ENCODE results near the gene ANKRD22. TPM values are rescaled to one million over a fixed set of nuclear protein-coding genes. Genes with fewer than 3 reads are reported as not detected.

ANKRD22 gene
- total RNA-seq, 1 donor from 2014 or later: not detected

DNA sequence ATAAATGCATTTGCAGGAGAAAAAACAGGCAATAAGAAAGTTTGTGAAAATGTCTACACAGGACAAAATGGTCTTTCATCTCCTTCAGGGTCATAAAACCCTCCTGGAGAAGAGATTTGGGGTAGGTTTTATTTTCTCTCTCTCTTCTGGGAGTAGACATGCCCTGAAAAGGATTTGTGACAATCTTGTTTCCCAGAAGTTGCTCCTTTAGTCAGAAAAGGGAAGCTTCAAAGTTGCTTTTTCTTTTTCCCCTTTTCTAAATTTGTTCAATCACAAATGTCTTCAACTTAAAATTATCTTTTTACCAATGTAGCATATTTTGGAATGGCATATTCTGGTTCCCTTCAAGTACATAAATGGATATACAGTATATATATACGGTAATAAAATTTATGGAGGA is 9.4 kb upstream of the ANKRD22 start:
- H3K27ac Mint-ChIP-seq (ENCODE audit: unreplicated experiment): no peak overlapping the region
- H3K4me1 Mint-ChIP-seq: no peaks in the 10 kb centered on the region
- no peak overlapping the region for H3K4me3 Mint-ChIP-seq
- H3K9me3 Mint-ChIP-seq: no peaks in the 10 kb centered on the region
- H3K36me3 Mint-ChIP-seq (ENCODE audit: low read depth): no peaks in the 10 kb centered on the region
- DNase-seq (ENCODE audit: low read depth, low spot score): no peak
- H3K27me3 Mint-ChIP-seq (ENCODE audit: low read depth): no peaks in the 10 kb centered on the region
- TF ChIP-seq, protein P1, sequence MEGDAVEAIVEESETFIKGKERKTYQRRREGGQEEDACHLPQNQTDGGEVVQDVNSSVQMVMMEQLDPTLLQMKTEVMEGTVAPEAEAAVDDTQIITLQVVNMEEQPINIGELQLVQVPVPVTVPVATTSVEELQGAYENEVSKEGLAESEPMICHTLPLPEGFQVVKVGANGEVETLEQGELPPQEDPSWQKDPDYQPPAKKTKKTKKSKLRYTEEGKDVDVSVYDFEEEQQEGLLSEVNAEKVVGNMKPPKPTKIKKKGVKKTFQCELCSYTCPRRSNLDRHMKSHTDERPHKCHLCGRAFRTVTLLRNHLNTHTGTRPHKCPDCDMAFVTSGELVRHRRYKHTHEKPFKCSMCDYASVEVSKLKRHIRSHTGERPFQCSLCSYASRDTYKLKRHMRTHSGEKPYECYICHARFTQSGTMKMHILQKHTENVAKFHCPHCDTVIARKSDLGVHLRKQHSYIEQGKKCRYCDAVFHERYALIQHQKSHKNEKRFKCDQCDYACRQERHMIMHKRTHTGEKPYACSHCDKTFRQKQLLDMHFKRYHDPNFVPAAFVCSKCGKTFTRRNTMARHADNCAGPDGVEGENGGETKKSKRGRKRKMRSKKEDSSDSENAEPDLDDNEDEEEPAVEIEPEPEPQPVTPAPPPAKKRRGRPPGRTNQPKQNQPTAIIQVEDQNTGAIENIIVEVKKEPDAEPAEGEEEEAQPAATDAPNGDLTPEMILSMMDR (conservative IDR thresholded peaks at IDR 0.05): no peak

DNA sequence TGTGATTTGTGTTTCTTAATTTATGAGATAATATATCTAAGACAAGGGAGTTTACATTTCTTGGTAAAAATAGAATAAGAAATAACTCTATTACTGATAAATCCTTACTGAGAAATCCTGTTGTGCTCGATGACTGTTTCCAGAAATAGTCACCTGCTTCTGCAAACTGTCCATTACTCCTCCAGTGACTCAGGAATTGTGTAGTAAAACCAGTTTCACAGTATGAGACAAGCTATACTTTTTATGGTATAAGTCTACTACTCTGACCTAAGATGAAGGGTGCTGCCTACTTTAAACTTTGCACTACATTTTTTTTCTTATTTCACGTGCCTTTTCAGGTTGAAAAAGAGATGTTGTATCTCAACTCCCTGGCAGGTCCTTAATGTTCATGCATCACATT is 6.8 kb upstream of the ANKRD22 start:
- H3K4me3 Mint-ChIP-seq: no peak overlapping the region
- no peaks in the 10 kb centered on the region for H3K9me3 Mint-ChIP-seq
- no peak overlapping the region for H3K27ac Mint-ChIP-seq (ENCODE audit: unreplicated experiment)
- no peaks in the 10 kb centered on the region for H3K27me3 Mint-ChIP-seq (ENCODE audit: low read depth)
- H3K36me3 Mint-ChIP-seq (ENCODE audit: low read depth): no peaks in the 10 kb centered on the region
- DNase-seq (ENCODE audit: low read depth, low spot score): no peak
- TF ChIP-seq, protein P1 (conservative IDR thresholded peaks at IDR 0.05): no peak
- H3K4me1 Mint-ChIP-seq: peaks cover 2% of the 10 kb centered on the region

DNA sequence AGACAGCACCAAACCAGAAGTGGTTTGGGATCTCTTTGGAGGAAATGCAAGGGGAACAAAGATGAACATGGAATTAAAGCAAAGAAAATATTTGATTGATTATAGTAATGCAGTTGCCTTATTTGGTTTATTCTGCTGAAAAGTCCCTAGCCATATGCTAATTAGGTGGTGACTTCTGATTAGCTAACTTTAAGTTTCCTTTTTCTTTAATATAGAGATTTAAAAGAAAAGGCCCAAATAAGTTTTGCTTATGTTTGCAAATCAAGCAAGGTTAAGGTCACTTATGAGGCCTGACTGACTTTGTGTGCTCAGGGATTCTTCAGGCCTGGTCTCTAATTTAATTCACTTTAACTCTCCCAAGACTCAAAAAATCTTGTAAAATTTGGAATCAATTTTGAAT is 6.2 kb upstream of the ANKRD22 start:
- no peak overlapping the region for H3K4me3 Mint-ChIP-seq
- no peaks in the 10 kb centered on the region for H3K9me3 Mint-ChIP-seq
- no peaks in the 10 kb centered on the region for H3K27me3 Mint-ChIP-seq (ENCODE audit: low read depth)
- TF ChIP-seq, protein P1 (conservative IDR thresholded peaks at IDR 0.05): no peak
- H3K36me3 Mint-ChIP-seq (ENCODE audit: low read depth): no peaks in the 10 kb centered on the region
- no peak for DNase-seq (ENCODE audit: low read depth, low spot score)
- H3K4me1 Mint-ChIP-seq: peaks cover 5% of the 10 kb centered on the region
- no peak overlapping the region for H3K27ac Mint-ChIP-seq (ENCODE audit: unreplicated experiment)

DNA sequence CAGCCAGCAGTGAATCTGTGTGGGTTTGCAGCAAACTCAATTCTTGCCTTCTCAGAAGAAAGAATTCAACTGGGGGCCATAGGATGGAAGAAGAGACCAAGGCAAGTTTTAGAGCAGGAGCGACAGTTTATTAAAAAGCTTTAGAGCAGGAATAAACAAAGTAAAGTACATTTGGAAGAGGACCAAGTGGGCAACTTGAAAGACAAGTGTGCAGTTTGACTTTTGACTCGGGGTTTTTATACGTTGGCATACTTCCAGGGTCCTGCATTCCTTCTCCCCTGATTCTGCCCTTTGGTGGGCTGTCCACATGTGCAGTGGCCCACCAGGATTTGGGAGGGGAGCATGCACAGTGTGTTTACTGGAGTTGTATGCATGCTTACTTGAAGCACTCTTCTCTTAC is 3.0 kb upstream of the ANKRD22 start:
- H3K9me3 Mint-ChIP-seq: no peaks in the 10 kb centered on the region
- H3K4me3 Mint-ChIP-seq: no peak overlapping the region
- TF ChIP-seq, protein P1 (conservative IDR thresholded peaks at IDR 0.05): no peak
- no peak overlapping the region for H3K27ac Mint-ChIP-seq (ENCODE audit: unreplicated experiment)
- no peaks in the 10 kb centered on the region for H3K36me3 Mint-ChIP-seq (ENCODE audit: low read depth)
- H3K4me1 Mint-ChIP-seq: peaks cover 5% of the 10 kb centered on the region
- no peak for DNase-seq (ENCODE audit: low read depth, low spot score)
- no peaks in the 10 kb centered on the region for H3K27me3 Mint-ChIP-seq (ENCODE audit: low read depth)

DNA sequence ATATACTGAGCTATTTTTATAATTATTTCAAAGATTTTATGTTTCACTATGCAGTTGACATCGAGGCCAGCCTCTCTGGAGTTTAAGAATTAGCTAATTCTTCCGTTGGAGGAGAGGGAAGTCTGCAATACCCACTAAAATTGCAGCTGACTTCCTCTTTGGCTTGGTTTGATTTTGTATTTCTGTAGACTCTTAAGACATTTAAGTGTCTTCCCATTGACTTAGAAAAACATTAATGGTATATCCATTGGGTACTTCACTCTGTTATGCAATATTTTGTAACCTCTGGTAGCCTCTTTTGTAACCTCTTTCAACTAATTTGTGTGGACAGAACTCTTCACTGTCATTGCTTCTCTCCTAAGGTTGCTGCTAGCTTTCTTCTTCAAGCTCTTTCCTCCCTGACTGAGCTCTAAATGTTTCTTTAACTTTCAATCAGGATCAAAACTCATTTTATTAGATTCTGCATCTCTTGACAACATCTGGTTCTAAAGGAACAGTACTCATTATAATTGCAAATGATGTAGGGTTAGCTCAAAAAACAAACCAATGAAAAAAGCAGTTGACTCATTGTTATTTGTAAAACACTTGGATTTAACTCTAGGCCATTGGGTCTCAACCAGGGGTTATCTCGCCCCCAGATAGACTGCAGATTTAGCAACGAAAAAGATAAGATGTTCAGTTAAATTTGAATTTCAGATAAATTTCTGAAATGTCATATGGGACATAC is 1.7 kb upstream of the ANKRD22 start:
- DNase-seq (ENCODE audit: low read depth, low spot score): no peak
- Mint-ChIP-seq H3K4me3 (no peak overlapping the region), H3K4me1 (peaks cover 5% of the 10 kb centered on the region), H3K27ac (ENCODE audit: unreplicated experiment) (no peak overlapping the region), H3K36me3 (ENCODE audit: low read depth) (no peaks in the 10 kb centered on the region), H3K27me3 (ENCODE audit: low read depth) (no peaks in the 10 kb centered on the region), H3K9me3 (no peaks in the 10 kb centered on the region)
- TF ChIP-seq, protein P1 (conservative IDR thresholded peaks at IDR 0.05): no peak
